Fibroblast of upper back skin (primary cell): ENCODE results near the gene NR1H2.

ENCODE experiments used
- DNase-seq: peaks from one replicate; pipeline ENCODE4 v3.0.0-alpha.2; 2013

NR1H2 gene

DNA sequence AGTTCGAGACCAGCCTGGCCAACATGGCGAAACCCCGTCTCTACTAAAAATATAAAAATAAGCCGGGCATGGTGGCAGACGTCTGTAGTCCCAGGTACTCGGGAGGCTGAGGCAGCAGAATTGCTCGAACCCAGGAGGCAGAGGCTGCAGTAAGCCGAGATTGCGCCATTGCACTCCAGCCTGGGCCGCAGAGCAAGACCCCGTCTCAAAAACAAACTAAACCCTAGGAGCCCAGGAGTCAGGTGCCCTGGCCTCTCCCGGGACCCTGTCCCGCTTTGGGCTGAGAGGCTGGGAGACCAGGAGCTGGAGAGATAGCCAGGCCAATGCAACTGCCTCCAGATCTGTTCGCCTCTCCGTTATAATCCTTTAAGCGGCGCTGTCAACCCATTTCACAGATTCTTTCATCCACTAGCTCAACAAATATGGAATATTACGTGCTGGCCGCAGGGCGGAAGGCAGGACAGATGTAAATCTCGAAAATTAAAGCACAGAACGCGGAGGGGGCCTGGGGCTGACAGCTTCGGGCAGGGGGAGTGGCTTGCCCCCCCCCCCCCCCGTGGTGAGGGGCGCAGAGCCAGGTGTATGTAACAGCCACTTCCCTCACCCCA is 51.2 kb downstream of the NR1H2 start:
- no peak for DNase-seq

DNA sequence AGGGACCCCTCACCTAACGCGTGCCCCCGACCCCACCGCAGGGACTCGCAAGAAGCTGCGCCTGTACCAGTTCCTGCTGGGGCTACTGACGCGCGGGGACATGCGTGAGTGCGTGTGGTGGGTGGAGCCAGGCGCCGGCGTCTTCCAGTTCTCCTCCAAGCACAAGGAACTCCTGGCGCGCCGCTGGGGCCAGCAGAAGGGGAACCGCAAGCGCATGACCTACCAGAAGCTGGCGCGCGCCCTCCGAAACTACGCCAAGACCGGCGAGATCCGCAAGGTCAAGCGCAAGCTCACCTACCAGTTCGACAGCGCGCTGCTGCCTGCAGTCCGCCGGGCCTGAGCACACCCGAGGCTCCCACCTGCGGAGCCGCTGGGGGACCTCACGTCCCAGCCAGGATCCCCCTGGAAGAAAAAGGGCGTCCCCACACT is 51.8 kb downstream of the NR1H2 start:
- peak; percentile 58 for DNase-seq

DNA sequence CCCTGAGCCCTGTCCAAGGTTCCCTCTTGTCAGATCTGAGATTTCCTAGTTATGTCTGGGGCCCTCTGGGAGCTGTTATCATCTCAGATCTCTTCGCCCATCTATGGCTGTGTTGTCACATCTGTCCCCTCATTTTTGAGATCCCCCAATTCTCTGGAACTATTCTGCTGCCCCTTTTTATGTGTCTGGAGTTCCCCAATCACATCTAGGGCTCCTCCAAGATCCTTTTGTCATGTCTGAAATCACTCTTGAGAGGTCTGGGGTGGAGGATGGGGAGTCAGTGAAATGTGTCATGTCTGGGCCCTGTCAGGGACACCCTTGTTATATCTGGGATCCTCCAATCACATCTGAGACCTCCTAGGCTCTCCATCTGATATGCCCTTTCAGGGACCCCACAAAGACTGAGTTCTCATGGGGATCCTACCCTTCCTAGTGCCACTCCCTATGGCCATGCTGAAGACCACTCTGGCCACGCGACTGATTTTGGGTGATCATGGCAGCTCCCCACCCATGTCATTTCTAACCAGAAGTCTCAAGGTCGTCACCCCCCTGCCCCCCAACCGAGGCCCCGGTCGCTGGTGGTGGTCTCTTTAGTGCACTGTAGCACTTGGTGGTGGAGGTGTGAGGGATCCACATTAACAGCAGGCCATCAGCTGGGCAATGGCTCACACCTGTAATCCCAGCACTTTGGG is 52.7 kb downstream of the NR1H2 start:
- DNase-seq = no peak

DNA sequence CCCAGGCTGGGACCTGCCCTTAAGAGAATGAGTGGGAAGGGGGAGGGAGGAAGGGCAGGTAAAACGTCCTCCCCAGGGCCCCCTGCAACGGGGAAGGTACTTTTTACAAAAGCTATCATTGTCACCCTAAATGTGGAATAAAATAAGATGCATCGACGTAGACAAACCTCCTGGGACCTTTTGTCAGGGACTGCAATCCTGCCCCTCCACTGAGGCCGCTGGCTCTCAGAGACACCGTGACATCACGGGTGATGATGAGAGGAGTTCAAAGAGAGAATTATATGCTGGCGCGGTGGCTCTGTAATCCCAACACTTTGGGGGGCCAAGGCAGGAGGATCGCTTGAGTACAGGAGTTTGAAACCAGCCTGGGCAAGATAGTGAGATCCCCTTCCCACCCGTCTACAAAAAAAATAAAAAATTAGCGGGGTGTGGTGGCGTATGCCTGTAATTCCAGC is 54.7 kb downstream of the NR1H2 start:
- no peak for DNase-seq

DNA sequence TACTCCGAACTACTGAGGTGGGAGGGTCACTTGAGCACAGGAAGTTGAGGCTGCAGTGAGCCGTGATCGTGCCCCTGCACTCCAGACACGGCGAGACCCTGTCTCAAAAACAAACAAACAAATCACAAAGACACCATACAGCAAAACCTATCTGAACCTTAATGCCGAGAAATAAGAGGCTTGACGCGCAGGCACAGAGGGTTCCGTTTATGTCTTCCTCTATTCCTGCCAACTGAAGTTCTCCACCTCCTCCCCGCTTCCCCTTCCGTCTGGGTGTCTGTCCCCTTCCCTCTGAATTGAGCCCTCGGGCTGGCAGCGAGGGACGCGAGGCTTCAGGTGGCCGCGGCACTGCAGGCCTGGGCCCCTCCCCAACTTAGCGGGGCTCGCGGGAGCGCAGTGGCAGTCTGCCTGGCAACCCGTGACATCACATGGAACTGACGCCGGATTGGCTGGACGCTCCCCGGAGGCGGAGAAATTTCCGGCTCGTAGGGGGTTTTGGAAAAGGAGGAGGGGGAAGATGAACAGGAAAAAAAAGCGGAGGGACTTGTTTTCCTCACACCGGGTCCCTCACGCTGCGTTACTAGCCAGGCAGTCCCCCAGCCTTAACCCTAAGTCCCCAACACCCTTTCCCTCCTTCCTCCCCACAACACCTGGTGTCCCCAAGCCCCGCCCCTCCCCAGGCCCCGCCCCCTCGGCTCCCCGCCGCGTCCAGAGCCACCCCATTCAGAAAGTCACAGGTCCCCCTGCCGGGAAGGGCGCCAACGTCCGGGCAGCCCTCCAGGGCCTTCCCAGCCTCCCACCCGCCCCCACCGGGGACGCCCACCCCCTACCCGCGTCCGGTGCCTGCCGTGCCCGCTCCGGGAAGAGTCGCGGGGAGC is 55.3 kb downstream of the NR1H2 start:
- DNase-seq = peak; percentile 65

DNA sequence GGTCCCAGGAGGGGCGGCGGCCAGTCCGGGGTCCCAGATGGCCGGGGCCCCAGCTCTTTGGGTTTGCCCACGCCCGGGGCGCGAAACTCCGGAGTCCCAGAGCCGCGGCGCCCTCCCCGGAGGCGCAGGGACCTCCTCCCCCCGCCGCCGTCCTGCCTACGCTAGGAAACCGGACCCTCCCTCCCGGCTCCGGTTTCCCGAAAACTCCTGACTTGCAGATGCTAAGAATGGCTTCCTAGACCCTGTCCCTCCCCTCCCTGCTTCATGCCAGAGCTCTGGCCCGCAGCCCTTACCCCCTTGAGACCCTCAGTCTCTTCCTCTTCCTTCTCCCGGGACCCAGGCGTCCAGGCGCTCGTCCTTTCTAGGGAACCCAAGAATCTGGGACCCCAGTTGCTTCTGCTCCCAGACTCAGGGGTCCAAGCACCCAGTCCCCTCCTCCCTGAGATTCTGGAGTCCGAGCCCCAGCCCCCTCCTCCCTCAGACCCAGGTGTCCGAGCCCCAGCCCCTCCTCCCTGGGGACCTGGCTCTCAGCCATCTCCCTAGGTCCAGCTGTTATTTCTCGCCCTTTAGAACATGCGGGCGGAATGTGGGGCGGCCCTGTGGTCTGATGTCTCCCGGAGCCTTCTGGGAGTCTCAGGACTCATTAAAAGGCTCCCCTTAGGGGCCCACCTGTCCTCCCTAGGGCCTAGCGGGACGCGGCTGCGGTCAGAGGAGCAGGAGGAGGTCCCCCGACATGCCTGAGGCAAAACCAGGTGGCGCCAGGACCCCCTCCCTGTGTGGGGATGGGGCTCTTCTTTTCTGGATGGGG is 56.2 kb downstream of the NR1H2 start, which contains the start of gene MYBPC2:
Gene MYBPC2, plus strand, starts transcription at position 672 of the 808 bp plus-strand sequence. Its CDS starts 62 bp downstream, at position 734.
- DNase-seq = peak; percentile 5
